A673 (cell line): Measurements from ENCODE around the gene TCHP. TPM values are rescaled to one million over a fixed set of nuclear protein-coding genes. Genes with fewer than 3 reads are reported as not detected.

Experiments used
- BruUV-seq: library from RNA; stranded (reverse); fragments of 400-500 nt; replicated peaks from 2 replicates; lab custom pipeline; 2021; lab: Mats Ljungman, UMichigan
- CTCF ChIA-PET: fragments of 300-600 bp; sonication (Branson Sonifier 250); formaldehyde crosslinking; loops from one replicate; lab custom pipeline; 2022; ENCODE audit warnings: antibody characterized with exemption; lab: Charles Lee
- POLR2A ChIA-PET: fragments of 300-600 bp; sonication (Branson Sonifier 250); formaldehyde crosslinking; loops from one replicate; lab custom pipeline; 2022; ENCODE audit warnings: antibody characterized with exemption; ENCODE audit not compliant: low non-redundant PET; lab: Charles Lee
- DNase-seq: peaks from one replicate; pipeline ENCODE4 v3.0.0-alpha.2; 2015; ENCODE audit warnings: low spot score
- H3K27ac ChIP-seq: fragments of 200-600 bp; sonication (generic); 2 replicates; pipeline ENCODE4 v1.5.1; 2016; ENCODE audit warnings: mixed run types, low read depth, mild to moderate bottlenecking, mixed read lengths, antibody characterized with exemption, low read length; ENCODE audit not compliant: poor library complexity, severe bottlenecking
- H3K27me3 ChIP-seq: fragments of 200-600 bp; sonication (generic); replicated peaks from 2 replicates; pipeline ENCODE4 v1.6.1; 2017; ENCODE audit warnings: mixed run types, low read depth, mild to moderate bottlenecking, mixed read lengths, antibody characterized with exemption, low read length; ENCODE audit not compliant: insufficient read depth, poor library complexity
- H3K36me3 ChIP-seq: fragments of 200-600 bp; sonication (generic); 2 replicates; pipeline ENCODE4 v1.6.1; 2016; ENCODE audit warnings: mixed run types, mild to moderate bottlenecking, mixed read lengths, antibody characterized with exemption, low read length; ENCODE audit not compliant: insufficient read depth, poor library complexity, severe bottlenecking
- H3K4me1 ChIP-seq: fragments of 200-600 bp; sonication (generic); 2 replicates; pipeline ENCODE4 v1.6.1; 2017; ENCODE audit warnings: mixed run types, mild to moderate bottlenecking, mixed read lengths, antibody characterized with exemption, low read length; ENCODE audit not compliant: insufficient read depth, poor library complexity, severe bottlenecking
- H3K4me3 ChIP-seq: fragments of 200-600 bp; sonication (generic); 2 replicates; pipeline ENCODE4 v1.5.1; 2016; ENCODE audit warnings: low read depth, mixed run types, mild to moderate bottlenecking, mixed read lengths, low read length; ENCODE audit not compliant: poor library complexity, severe bottlenecking
- H3K9me3 ChIP-seq: fragments of 200-600 bp; sonication (generic); 2 replicates; pipeline ENCODE4 v1.6.1; 2016; ENCODE audit warnings: mixed run types, low read depth, mild to moderate bottlenecking, mixed read lengths, antibody characterized with exemption, low read length; ENCODE audit not compliant: poor library complexity, severe bottlenecking
- EZH2 ChIP-seq: fragments of 200-600 bp; sonication (generic); IDR thresholded peaks from 2 replicates; pipeline ENCODE4 v1.6.1; 2017; ENCODE audit warnings: borderline replicate concordance, low read depth, mild to moderate bottlenecking, mixed read lengths, antibody characterized with exemption, low read length; ENCODE audit not compliant: poor library complexity, severe bottlenecking
- intact Hi-C: fragments of 100-400 bp; cut with micrococcal nuclease; formaldehyde crosslinking; loops from one replicate; pipeline ENCODE4 v1.10.0; 2022; ENCODE audit not compliant: unreplicated experiment
- total RNA-seq: library from RNA; stranded (reverse); gene quantifications from 2 replicates; pipeline ENCODE4 v1.2.3, GENCODE V29; 2021
- TF ChIP-seq, protein P1 (sequence below): fragments of 300-800, 200-600 bp; sonication (generic); conservative IDR thresholded peaks from 2 replicates; pipeline ENCODE4 v1.5.1; 2017; ENCODE audit warnings: low read depth, mild to moderate bottlenecking, antibody characterized with exemption, low read length, moderate library complexity, mixed read lengths

Gene TCHP
- total RNA-seq, 1 experiment from 2014 or later: 40.4 TPM

DNA sequence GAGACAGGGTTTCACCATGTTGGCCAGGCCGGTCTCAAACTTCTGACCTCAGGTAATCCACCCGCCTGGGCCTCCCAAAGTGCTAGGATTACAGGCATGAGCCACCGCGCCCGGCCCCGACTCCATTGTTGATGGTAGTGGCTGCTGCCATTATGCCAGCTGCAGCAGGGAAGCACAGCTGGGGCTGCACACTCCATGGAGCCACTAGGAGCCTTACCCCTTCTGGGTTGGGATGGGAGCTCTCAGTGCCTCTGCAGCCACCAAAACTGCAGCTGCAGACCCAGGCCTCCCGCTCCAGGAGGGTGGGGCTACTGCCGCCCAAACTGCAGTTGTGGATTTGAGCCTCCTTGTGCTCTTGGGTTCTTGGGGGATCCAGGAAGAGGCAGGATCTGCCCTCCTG, 25.9 kb downstream of the TCHP start:
- POLR2A ChIA-PET: no interaction called here
- Histone ChIP-seq H3K27me3 (no peaks in the 10 kb centered on the region), H3K36me3 (no peaks in the 10 kb centered on the region), H3K4me1 (no peaks in the 10 kb centered on the region), H3K9me3 (no peaks in the 10 kb centered on the region), H3K4me3 (no peak overlapping the region), H3K27ac (no peak overlapping the region)
- BruUV-seq: no TSS peak
- TF ChIP-seq, protein P1, sequence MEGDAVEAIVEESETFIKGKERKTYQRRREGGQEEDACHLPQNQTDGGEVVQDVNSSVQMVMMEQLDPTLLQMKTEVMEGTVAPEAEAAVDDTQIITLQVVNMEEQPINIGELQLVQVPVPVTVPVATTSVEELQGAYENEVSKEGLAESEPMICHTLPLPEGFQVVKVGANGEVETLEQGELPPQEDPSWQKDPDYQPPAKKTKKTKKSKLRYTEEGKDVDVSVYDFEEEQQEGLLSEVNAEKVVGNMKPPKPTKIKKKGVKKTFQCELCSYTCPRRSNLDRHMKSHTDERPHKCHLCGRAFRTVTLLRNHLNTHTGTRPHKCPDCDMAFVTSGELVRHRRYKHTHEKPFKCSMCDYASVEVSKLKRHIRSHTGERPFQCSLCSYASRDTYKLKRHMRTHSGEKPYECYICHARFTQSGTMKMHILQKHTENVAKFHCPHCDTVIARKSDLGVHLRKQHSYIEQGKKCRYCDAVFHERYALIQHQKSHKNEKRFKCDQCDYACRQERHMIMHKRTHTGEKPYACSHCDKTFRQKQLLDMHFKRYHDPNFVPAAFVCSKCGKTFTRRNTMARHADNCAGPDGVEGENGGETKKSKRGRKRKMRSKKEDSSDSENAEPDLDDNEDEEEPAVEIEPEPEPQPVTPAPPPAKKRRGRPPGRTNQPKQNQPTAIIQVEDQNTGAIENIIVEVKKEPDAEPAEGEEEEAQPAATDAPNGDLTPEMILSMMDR: no peak
- TF ChIP-seq EZH2: no peak
- no peak for DNase-seq
- CTCF ChIA-PET: interaction anchor here (1.5 kb wide), 1 partner anchor 73 kb away, joined by 4 read pairs; no protein-coding TSS in a partner anchor
- intact Hi-C loops: no loop called here

DNA sequence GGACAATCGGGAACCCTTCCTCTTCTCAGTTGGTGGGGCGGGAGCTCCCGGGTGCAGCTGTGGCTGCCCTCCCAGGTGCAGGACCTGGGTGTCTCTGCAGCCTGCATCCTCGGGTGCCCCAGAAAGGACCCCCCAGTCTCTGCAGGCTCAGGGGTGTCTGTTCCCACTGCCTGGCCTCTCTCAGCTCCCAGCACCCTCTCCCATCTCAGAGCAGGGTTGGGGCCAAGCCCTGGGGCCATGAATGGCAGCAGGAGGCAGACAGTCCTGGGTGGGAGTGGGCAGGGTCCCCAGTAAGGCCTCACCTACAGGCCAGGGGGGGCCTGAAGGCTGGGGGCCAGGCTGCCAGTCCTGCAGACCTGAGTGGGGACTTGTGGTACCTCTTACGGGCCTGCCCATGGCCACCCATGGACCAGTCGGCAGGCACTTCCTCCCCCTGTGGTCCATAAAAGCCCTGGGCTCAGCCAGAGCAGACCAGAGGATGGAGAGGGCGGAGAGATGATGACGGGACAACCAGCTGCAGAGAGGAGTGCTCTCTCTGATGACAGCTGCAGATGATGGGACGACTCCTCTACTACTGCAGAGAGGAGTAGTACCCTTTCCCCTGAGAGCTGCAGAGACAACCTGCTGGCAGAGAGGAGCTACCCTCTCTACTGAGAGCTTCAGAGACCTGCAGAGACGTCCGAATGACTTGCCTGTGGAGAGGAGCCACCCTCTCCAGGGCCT, 26.6 kb downstream of the TCHP start:
- BruUV-seq: no TSS peak
- DNase-seq: no peak
- POLR2A ChIA-PET: no interaction called here
- H3K27me3 ChIP-seq: no peaks in the 10 kb centered on the region
- no peak overlapping the region for H3K4me3 ChIP-seq
- H3K4me1 ChIP-seq: no peaks in the 10 kb centered on the region
- CTCF ChIA-PET: interaction anchor here (1.5 kb wide), 1 partner anchor 73 kb away, joined by 4 read pairs; no protein-coding TSS in a partner anchor
- H3K36me3 ChIP-seq: peaks cover 2% of the 10 kb centered on the region
- TF ChIP-seq, protein P1: no peak
- TF ChIP-seq EZH2: no peak
- no peak overlapping the region for H3K27ac ChIP-seq
- H3K9me3 ChIP-seq: no peaks in the 10 kb centered on the region
- intact Hi-C loops: loop anchor here (1.0 kb wide), 1 partner anchor 73 kb away; no protein-coding TSS in a partner anchor

DNA sequence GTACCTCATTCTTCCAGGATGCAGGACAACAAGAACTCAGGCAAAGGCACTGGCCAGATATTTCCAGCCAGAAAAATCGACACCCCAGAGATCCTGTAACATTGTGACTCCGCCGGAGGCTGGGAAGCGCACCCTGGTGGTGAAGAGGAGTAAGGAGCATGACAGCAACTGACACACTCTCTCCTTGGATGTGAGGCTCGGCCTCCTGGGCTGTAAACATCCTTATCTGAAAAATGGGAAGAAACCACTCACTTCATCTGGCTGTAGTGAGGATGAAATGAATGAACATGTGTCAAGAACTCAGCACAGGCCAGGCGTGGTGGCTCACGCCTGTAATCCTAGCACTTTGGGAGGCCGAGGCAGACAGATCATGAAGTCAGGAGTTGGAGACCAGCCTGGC, 27.5 kb downstream of the TCHP start:
- intact Hi-C loops: loop anchor here (1.0 kb wide), 1 partner anchor 74 kb away; no protein-coding TSS in a partner anchor
- BruUV-seq: no TSS peak
- no peaks in the 10 kb centered on the region for H3K4me1 ChIP-seq
- no peaks in the 10 kb centered on the region for H3K27me3 ChIP-seq
- H3K4me3 ChIP-seq: no peak overlapping the region
- H3K27ac ChIP-seq: no peak overlapping the region
- TF ChIP-seq, protein P1: peak; percentile 73
- TF ChIP-seq EZH2: no peak
- ChIA-PET CTCF (interaction anchor here (0.6 kb wide), 2 partner anchors 74 to 365 kb away, joined by 3 to 4 read pairs; no protein-coding TSS in a partner anchor), POLR2A (no interaction called here)
- H3K9me3 ChIP-seq: no peaks in the 10 kb centered on the region
- H3K36me3 ChIP-seq: peaks cover 12% of the 10 kb centered on the region
- peak; percentile 63 for DNase-seq
